IPS DF 19.7 (cell line): ENCODE measurements around the gene SHISA4.
"Not testable (repeated sequence)": the region's sequence is repeated elsewhere in the genome, so short reads cannot be mapped to it uniquely, and the experiment has no call there.

Experiments used
- DNase-seq: peaks from one replicate; pipeline ENCODE4 v3.0.0-alpha.2; 2013; ENCODE audit warnings: low read depth, low spot score

The SHISA4 gene

GRCh38 chr1:201898240-201898894 is 9.7 kb downstream of the SHISA4 start:
- no peak for DNase-seq

GRCh38 chr1:201898992-201899391 is 10.3 kb downstream of the SHISA4 start:
- no peak for DNase-seq

- no peak for DNase-seq
Measured at GRCh38 chr1:201899683-201900429, 11.2 kb downstream of the SHISA4 start.

- no peak for DNase-seq
Measured at GRCh38 chr1:201900476-201900875, 11.8 kb downstream of the SHISA4 start.

- not testable (repeated sequence) for DNase-seq
Measured at GRCh38 chr1:201901036-201901435, 12.3 kb downstream of the SHISA4 start.

GRCh38 chr1:201902198-201902597 is 13.5 kb downstream of the SHISA4 start:
- no peak for DNase-seq

- DNase-seq: no peak
Measured at GRCh38 chr1:201903135-201903534, 14.4 kb downstream of the SHISA4 start.

GRCh38 chr1:201904579-201904978 is 15.9 kb downstream of the SHISA4 start:
- DNase-seq: no peak

GRCh38 chr1:201905234-201905890 is 16.7 kb downstream of the SHISA4 start:
- DNase-seq: no peak

- no peak for DNase-seq
Measured at GRCh38 chr1:201906336-201906735, 17.6 kb downstream of the SHISA4 start.

- DNase-seq: no peak
Measured at GRCh38 chr1:201907621-201908020, 18.9 kb downstream of the SHISA4 start.

- no peak for DNase-seq
Measured at GRCh38 chr1:201911826-201912571, 23.3 kb downstream of the SHISA4 start.

- no peak for DNase-seq
Measured at GRCh38 chr1:201912832-201913231, 24.1 kb downstream of the SHISA4 start.

- DNase-seq: no peak
Measured at GRCh38 chr1:201914456-201915235, 25.9 kb downstream of the SHISA4 start.

GRCh38 chr1:201916649-201917249 is 28.1 kb downstream of the SHISA4 start:
- DNase-seq: no peak

GRCh38 chr1:201917362-201918033 is 28.8 kb downstream of the SHISA4 start:
- DNase-seq: no peak

GRCh38 chr1:201918343-201918742 is 29.6 kb downstream of the SHISA4 start:
- no peak for DNase-seq

GRCh38 chr1:201921952-201922558 is 33.4 kb downstream of the SHISA4 start:
- DNase-seq: no peak

- no peak for DNase-seq
Measured at GRCh38 chr1:201925301-201925567, 36.5 kb downstream of the SHISA4 start.

- no peak for DNase-seq
Measured at GRCh38 chr1:201925981-201926645, 37.4 kb downstream of the SHISA4 start.
